ENCODE measurements around the gene NLGN3. TPM values are rescaled to one million over a fixed set of nuclear protein-coding genes. Genes with fewer than 3 reads are reported as not detected.

Gene NLGN3
- total RNA-seq, 2 experiments from 2014 or later: 0.57 to 1.3 TPM

GRCh38 chrX:71159335-71159734, 14.7 kb downstream of the NLGN3 start:
- no peak for TF ChIP-seq EZH2phosphoT487 (IDR thresholded peaks at IDR 0.05; ENCODE audit: borderline replicate concordance, low read depth, low read length)
- TF ChIP-seq CTCF (conservative IDR thresholded peaks at IDR 0.05; ENCODE audit: low read length): no peak
- Histone ChIP-seq H3K79me2 (ENCODE audit: insufficient read depth, low read depth, low read length) (no peaks in the 10 kb centered on the region), H3K4me3 (ENCODE audit: low read depth, low read length, poor library complexity, severe bottlenecking) (no peak overlapping the region), H2AFZ (ENCODE audit: low read length) (no peak overlapping the region), H3K4me1 (ENCODE audit: insufficient read depth, low read length, poor library complexity, severe bottlenecking) (no peaks in the 10 kb centered on the region), H4K20me1 (ENCODE audit: insufficient read depth, low read length) (no peaks in the 10 kb centered on the region), H3K4me2 (ENCODE audit: low read length) (no peak overlapping the region), H3K9me3 (ENCODE audit: low read length) (no peaks in the 10 kb centered on the region), H3K9me2 (ENCODE audit: insufficient read depth, low read length) (no peaks in the 10 kb centered on the region), H3K27ac (ENCODE audit: low read depth, low read length, poor library complexity, severe bottlenecking) (no peak overlapping the region), H3K36me3 (ENCODE audit: insufficient read depth, low read length) (peaks cover 16% of the 10 kb centered on the region; the same call in 1 of the 2 replicates)
- DNase-seq (ENCODE audit: low spot score): no peak
- ChIA-PET CTCF (ENCODE audit: unreplicated experiment) (interaction anchor here (0.6 kb wide), 1 partner anchor 23 kb away, joined by 3 read pairs; no protein-coding TSS in a partner anchor), POLR2A (interaction anchor here (0.6 kb wide), 1 partner anchor 129 kb away, joined by 8 read pairs; no protein-coding TSS in a partner anchor)
- no TSS peak for BruUV-seq (replicated peaks)
- intact Hi-C loops (cut with micrococcal nuclease; ENCODE audit: unreplicated experiment): no loop called here

GRCh38 chrX:71160475-71160874, 15.8 kb downstream of the NLGN3 start:
- Histone ChIP-seq H3K9me3 (ENCODE audit: low read length) (no peaks in the 10 kb centered on the region), H3K4me1 (ENCODE audit: insufficient read depth, low read length, poor library complexity, severe bottlenecking) (no peaks in the 10 kb centered on the region), H4K20me1 (ENCODE audit: insufficient read depth, low read length) (no peaks in the 10 kb centered on the region), H3K9me2 (ENCODE audit: insufficient read depth, low read length) (no peaks in the 10 kb centered on the region), H3K4me3 (ENCODE audit: low read depth, low read length, poor library complexity, severe bottlenecking) (no peak overlapping the region), H3K36me3 (ENCODE audit: insufficient read depth, low read length) (peaks cover 16% of the 10 kb centered on the region; the same call in 1 of the 2 replicates), H3K4me2 (ENCODE audit: low read length) (no peak overlapping the region), H3K27ac (ENCODE audit: low read depth, low read length, poor library complexity, severe bottlenecking) (no peak overlapping the region), H3K79me2 (ENCODE audit: insufficient read depth, low read depth, low read length) (no peaks in the 10 kb centered on the region), H2AFZ (ENCODE audit: low read length) (no peak overlapping the region)
- TF ChIP-seq CTCF (conservative IDR thresholded peaks at IDR 0.05; ENCODE audit: low read length): no peak
- TF ChIP-seq EZH2phosphoT487 (IDR thresholded peaks at IDR 0.05; ENCODE audit: borderline replicate concordance, low read depth, low read length): no peak
- BruUV-seq (replicated peaks): no TSS peak
- intact Hi-C loops (cut with micrococcal nuclease; ENCODE audit: unreplicated experiment): no loop called here
- ChIA-PET POLR2A (no interaction called here), CTCF (ENCODE audit: unreplicated experiment) (no interaction called here)
- DNase-seq (ENCODE audit: low spot score): no peak

GRCh38 chrX:71162981-71163380, 18.3 kb downstream of the NLGN3 start:
- TF ChIP-seq EZH2phosphoT487 (IDR thresholded peaks at IDR 0.05; ENCODE audit: borderline replicate concordance, low read depth, low read length): no peak
- TF ChIP-seq CTCF (conservative IDR thresholded peaks at IDR 0.05; ENCODE audit: low read length): no peak
- no TSS peak for BruUV-seq (replicated peaks)
- DNase-seq (ENCODE audit: low spot score): no peak
- Histone ChIP-seq H4K20me1 (ENCODE audit: insufficient read depth, low read length) (no peaks in the 10 kb centered on the region), H3K79me2 (ENCODE audit: insufficient read depth, low read depth, low read length) (no peaks in the 10 kb centered on the region), H3K4me3 (ENCODE audit: low read depth, low read length, poor library complexity, severe bottlenecking) (no peak overlapping the region), H3K27ac (ENCODE audit: low read depth, low read length, poor library complexity, severe bottlenecking) (no peak overlapping the region), H3K4me2 (ENCODE audit: low read length) (no peak overlapping the region), H3K4me1 (ENCODE audit: insufficient read depth, low read length, poor library complexity, severe bottlenecking) (no peaks in the 10 kb centered on the region), H3K9me3 (ENCODE audit: low read length) (no peaks in the 10 kb centered on the region), H3K36me3 (ENCODE audit: insufficient read depth, low read length) (peaks cover 16% of the 10 kb centered on the region; the same call in 1 of the 2 replicates), H2AFZ (ENCODE audit: low read length) (no peak overlapping the region), H3K9me2 (ENCODE audit: insufficient read depth, low read length) (no peaks in the 10 kb centered on the region)
- ChIA-PET CTCF (ENCODE audit: unreplicated experiment) (no interaction called here), POLR2A (interaction anchor here (0.6 kb wide), 1 partner anchor 35 kb away, joined by 3 read pairs; no protein-coding TSS in a partner anchor)
- intact Hi-C loops (cut with micrococcal nuclease; ENCODE audit: unreplicated experiment): no loop called here
